ENCODE data around the gene FBN2. TPM values are rescaled to one million over a fixed set of nuclear protein-coding genes. Genes with fewer than 3 reads are reported as not detected.

The FBN2 gene
- total and polyA plus RNA-seq, 2 of the 4 experiments (the other 2 are of a cell fraction): 26.7 to 69.0 TPM

- no peak overlapping the region for H3K4me3 ChIP-seq (ENCODE audit: insufficient read depth, low read depth, low read length)
- no peak overlapping the region for H3K18ac ChIP-seq (ENCODE audit: low read depth, low read length)
- H3K27ac ChIP-seq (ENCODE audit: insufficient read depth, low read length): no peak overlapping the region
- no peaks in the 10 kb centered on the region for H4K20me1 ChIP-seq (ENCODE audit: insufficient read depth, low read length)
- no peaks in the 10 kb centered on the region for H3K27me3 ChIP-seq (ENCODE audit: control insufficient read depth, insufficient read depth, low read length)
- ChIA-PET POLR2A (ENCODE audit: unreplicated experiment) (no interaction called here), CTCF (no interaction called here)
- H4K91ac ChIP-seq (ENCODE audit: insufficient read depth, low read depth, low read length): no peak overlapping the region
- in situ Hi-C loops (cut with MboI; ENCODE audit: low sequenced_read_pairs): no loop called here
- H2BK20ac ChIP-seq (ENCODE audit: low read depth, low read length): no peak overlapping the region
- H3K79me1 ChIP-seq (ENCODE audit: low read depth in 1 of 2, low read length in 2 of 2): no peaks in the 10 kb centered on the region
- no peaks in the 10 kb centered on the region; the same call in 1 of the 2 replicates for H3K9me3 ChIP-seq (ENCODE audit: control insufficient read depth, insufficient read depth, low read length)
- H2AK9ac ChIP-seq (replicated peaks; ENCODE audit: low read depth, low read length, poor library complexity): no peak overlapping the region
- H3K36me3 ChIP-seq (ENCODE audit: control insufficient read depth, insufficient read depth, low read length): no peaks in the 10 kb centered on the region
- no peak overlapping the region for H2AFZ ChIP-seq (replicated peaks; ENCODE audit: low read length, poor library complexity)
- H4K5ac ChIP-seq (ENCODE audit: low read depth, low read length): no peak overlapping the region
- H2BK15ac ChIP-seq (ENCODE audit: low read depth, low read length): no peak overlapping the region
- no peak overlapping the region for H3K9ac ChIP-seq (ENCODE audit: low read depth, low read length)
- dilution Hi-C loops (cut with HindIII; ENCODE audit: low sequenced_read_pairs, unreplicated experiment): no loop called here
- H4K8ac ChIP-seq (ENCODE audit: low read depth in 2 of 2, low read length in 2 of 2): no peak overlapping the region
- no peak overlapping the region for H2BK120ac ChIP-seq (ENCODE audit: low read depth, low read length)
- no peak for DNase-seq
- no peak overlapping the region for H3K23ac ChIP-seq (ENCODE audit: low read depth, low read length)
- WGBS, 2 experiments (ENCODE audit: extremely low coverage in 2 of 2, insufficient read length in 1 of 2): no CpG with 5 or more reads among the region's 5 CpGs
- H3K4ac ChIP-seq (ENCODE audit: low read depth, low read length): no peak overlapping the region
- no peak overlapping the region for H3K56ac ChIP-seq (ENCODE audit: extremely low read depth, insufficient read depth, low read length)
- ATAC-seq (ENCODE audit: low read depth): no peak
- TF ChIP-seq SMC3 (IDR thresholded peaks at IDR 0.05; ENCODE audit: low read depth, low read length) (no peak), CEBPB (IDR thresholded peaks at IDR 0.05; ENCODE audit: low read depth, low read length) (no peak), MAZ (IDR thresholded peaks at IDR 0.05; ENCODE audit: borderline replicate concordance, low read depth, low read length) (no peak), POLR2A (IDR thresholded peaks at IDR 0.05; ENCODE audit: low read depth, low read length) (no peak), RFX5 (IDR thresholded peaks at IDR 0.05; ENCODE audit: low read depth, low read length) (no peak), USF2 (IDR thresholded peaks at IDR 0.05; ENCODE audit: low read depth, low read length) (no peak), RAD21 (IDR thresholded peaks at IDR 0.05; ENCODE audit: low read length) (no peak), NFE2L2 (IDR thresholded peaks at IDR 0.05; ENCODE audit: low read depth, low read length) (no peak), ELK1 (IDR thresholded peaks at IDR 0.05; ENCODE audit: borderline replicate concordance, low read depth, low read length) (no peak), MAFK (IDR thresholded peaks at IDR 0.05; ENCODE audit: low read depth, low read length) (no peak), FOS (IDR thresholded peaks at IDR 0.05; ENCODE audit: low read depth, low read length) (no peak), MXI1 (IDR thresholded peaks at IDR 0.05; ENCODE audit: borderline replicate concordance, low read depth, low read length) (no peak), RCOR1 (IDR thresholded peaks at IDR 0.05; ENCODE audit: insufficient replicate concordance, low read length) (no peak)
- no peak overlapping the region for H2AK5ac ChIP-seq (ENCODE audit: low read depth, low read length)
- no peak overlapping the region for H3K4me2 ChIP-seq (ENCODE audit: low read depth, low read length)
- no peak overlapping the region; the same call in 1 of the 2 replicates for H3K14ac ChIP-seq (replicated peaks; ENCODE audit: low read depth, low read length)
- BruUV-seq (replicated peaks): no TSS peak
- H2BK5ac ChIP-seq (ENCODE audit: low read depth, low read length, poor library complexity, severe bottlenecking): no peak overlapping the region
- H3K9me1 ChIP-seq (ENCODE audit: insufficient read depth, low read length): peaks cover 7% of the 10 kb centered on the region; the same call in 1 of the 2 replicates
- H3K4me1 ChIP-seq (ENCODE audit: control insufficient read depth, insufficient read depth, low read length): peaks cover 3% of the 10 kb centered on the region; the same call in 1 of the 2 replicates
- intact Hi-C loops (cut with micrococcal nuclease): no loop called here
These were observed 8.7 kb upstream of the FBN2 start for GRCh38 chr5:128546658-128547281.
